Measurements from ENCODE around the gene CXCL5. TPM values are rescaled to one million over a fixed set of nuclear protein-coding genes. Genes with fewer than 3 reads are reported as not detected.

The CXCL5 gene
- total RNA-seq, 1 donor from 2014 or later, result 0.28 TPM

GRCh38 chr4:74016068-74016467, 17.6 kb upstream of the CXCL5 start:
- no peak overlapping the region for H3K4me3 Mint-ChIP-seq
- H3K4me1 Mint-ChIP-seq, result peaks cover 4% of the 10 kb centered on the region
- H3K27me3 Mint-ChIP-seq (ENCODE audit: low read depth), result peaks cover 9% of the 10 kb centered on the region
- no peak overlapping the region for H3K27ac Mint-ChIP-seq (ENCODE audit: unreplicated experiment)
- no peak for DNase-seq (ENCODE audit: low read depth, low spot score)
- H3K9me3 Mint-ChIP-seq, result no peaks in the 10 kb centered on the region
- H3K36me3 Mint-ChIP-seq (ENCODE audit: low read depth), result no peaks in the 10 kb centered on the region
- no peak for TF ChIP-seq CTCF (conservative IDR thresholded peaks at IDR 0.05)

DNA sequence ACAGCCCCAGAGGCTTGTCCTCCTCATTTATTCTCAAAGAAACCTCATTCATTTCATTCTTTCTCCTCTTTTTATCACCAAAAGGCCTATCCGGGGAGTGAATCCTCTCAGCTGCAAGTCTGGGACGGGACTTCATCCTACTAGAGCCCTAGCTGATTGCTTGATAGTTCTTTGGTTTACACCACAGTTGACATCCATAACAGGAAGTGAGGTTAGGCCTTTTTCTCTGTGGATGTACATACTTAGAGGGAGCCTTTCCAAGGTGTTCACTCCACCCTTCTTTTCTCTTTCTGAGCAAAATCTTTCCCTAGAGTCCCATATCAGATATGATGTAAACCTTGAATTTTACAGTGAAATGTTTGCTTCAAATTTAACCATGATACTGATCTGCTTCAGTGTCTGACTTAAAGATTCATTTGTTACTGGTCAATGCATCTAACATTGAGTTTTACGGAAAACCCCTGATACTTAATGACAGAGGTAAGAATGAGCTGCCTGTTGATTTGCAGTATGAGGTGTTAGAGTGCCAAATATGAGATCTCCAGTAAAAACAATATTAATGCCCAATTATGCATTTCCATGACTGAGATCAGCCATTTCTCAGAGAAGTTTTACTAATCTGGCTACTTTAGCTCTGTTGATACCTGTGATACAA, 16.8 kb upstream of the CXCL5 start:
- Mint-ChIP-seq H3K27me3 (ENCODE audit: low read depth) (peaks cover 9% of the 10 kb centered on the region), H3K9me3 (peaks cover 4% of the 10 kb centered on the region), H3K27ac (ENCODE audit: unreplicated experiment) (no peak overlapping the region), H3K4me3 (no peak overlapping the region), H3K36me3 (ENCODE audit: low read depth) (no peaks in the 10 kb centered on the region), H3K4me1 (peaks cover 4% of the 10 kb centered on the region)
- no peak for DNase-seq (ENCODE audit: low read depth, low spot score)
- no peak for TF ChIP-seq CTCF (conservative IDR thresholded peaks at IDR 0.05)

DNA sequence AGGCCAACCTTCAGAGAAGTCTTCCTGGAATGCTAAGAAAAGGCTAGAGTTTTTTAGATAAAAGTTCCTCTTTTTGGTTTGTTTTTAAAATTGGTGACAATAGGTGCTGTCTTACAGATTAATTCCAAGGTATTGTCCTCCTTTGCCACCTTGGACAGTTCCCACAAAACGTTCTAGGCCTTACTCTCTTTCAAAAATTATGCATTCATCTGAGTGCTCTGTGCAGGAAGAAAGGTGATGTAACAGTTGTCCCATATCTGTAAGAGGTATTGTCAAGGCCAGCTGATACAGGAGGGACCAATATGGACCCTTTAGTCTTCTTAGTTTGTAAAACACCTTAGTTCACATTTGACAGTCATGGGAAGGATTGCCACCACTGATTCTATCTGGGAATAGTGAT, 15.9 kb upstream of the CXCL5 start:
- no peak for TF ChIP-seq CTCF (conservative IDR thresholded peaks at IDR 0.05)
- Mint-ChIP-seq H3K4me1 (peaks cover 4% of the 10 kb centered on the region), H3K4me3 (no peak overlapping the region), H3K27ac (ENCODE audit: unreplicated experiment) (no peak overlapping the region), H3K27me3 (ENCODE audit: low read depth) (peaks cover 9% of the 10 kb centered on the region), H3K9me3 (peaks cover 4% of the 10 kb centered on the region), H3K36me3 (ENCODE audit: low read depth) (no peaks in the 10 kb centered on the region)
- DNase-seq (ENCODE audit: low read depth, low spot score), result no peak

GRCh38 chr4:74013264-74013663, 14.8 kb upstream of the CXCL5 start:
- H3K4me1 Mint-ChIP-seq, result peaks cover 4% of the 10 kb centered on the region
- H3K9me3 Mint-ChIP-seq, result peaks cover 4% of the 10 kb centered on the region
- TF ChIP-seq CTCF (conservative IDR thresholded peaks at IDR 0.05), result no peak
- H3K27me3 Mint-ChIP-seq (ENCODE audit: low read depth), result peaks cover 9% of the 10 kb centered on the region
- H3K36me3 Mint-ChIP-seq (ENCODE audit: low read depth), result no peaks in the 10 kb centered on the region
- DNase-seq (ENCODE audit: low read depth, low spot score), result no peak
- no peak overlapping the region for H3K27ac Mint-ChIP-seq (ENCODE audit: unreplicated experiment)
- H3K4me3 Mint-ChIP-seq, result no peak overlapping the region

DNA sequence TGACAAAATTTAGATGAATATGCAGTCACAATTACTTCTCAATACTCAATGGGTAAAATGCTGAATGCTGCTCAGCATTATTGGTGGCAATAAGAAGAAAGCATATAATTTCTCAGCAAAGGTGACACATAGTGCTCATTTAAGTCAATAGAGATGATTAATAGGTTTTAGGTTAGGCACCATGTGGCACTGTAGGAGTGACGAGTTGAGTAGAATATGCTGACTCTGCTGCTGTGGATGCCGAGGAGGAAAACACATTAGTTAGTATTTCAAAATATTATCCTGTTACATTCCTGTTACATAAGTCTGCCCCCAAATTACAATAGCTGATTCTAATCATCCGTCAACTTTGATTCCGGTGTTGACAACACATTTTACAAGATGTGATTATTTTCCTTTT, 13.7 kb upstream of the CXCL5 start:
- H3K4me1 Mint-ChIP-seq, result peaks cover 4% of the 10 kb centered on the region
- H3K4me3 Mint-ChIP-seq, result no peak overlapping the region
- TF ChIP-seq CTCF (conservative IDR thresholded peaks at IDR 0.05), result no peak
- H3K36me3 Mint-ChIP-seq (ENCODE audit: low read depth), result no peaks in the 10 kb centered on the region
- no peak for DNase-seq (ENCODE audit: low read depth, low spot score)
- H3K9me3 Mint-ChIP-seq, result peaks cover 4% of the 10 kb centered on the region
- H3K27me3 Mint-ChIP-seq (ENCODE audit: low read depth), result peaks cover 9% of the 10 kb centered on the region
- no peak overlapping the region for H3K27ac Mint-ChIP-seq (ENCODE audit: unreplicated experiment)

Measured in neural crest cell (in vitro differentiated cells).